Neural crest cell (in vitro differentiated cells): ENCODE results near the gene TBC1D8. TPM values are rescaled to one million over a fixed set of nuclear protein-coding genes. Genes with fewer than 3 reads are reported as not detected.

Source experiments
- DNase-seq: peaks from one replicate; pipeline ENCODE4 v3.0.0; 2021; ENCODE audit warnings: low read depth, mixed read lengths, low spot score
- H3K27ac Mint-ChIP-seq: one replicate; pipeline ENCODE4 v1.8.0; 2021; ENCODE audit warnings: mild to moderate bottlenecking, mixed read lengths; ENCODE audit not compliant: unreplicated experiment
- H3K27me3 Mint-ChIP-seq: 2 replicates; pipeline ENCODE4 v1.8.0; 2021; ENCODE audit warnings: low read depth, mild to moderate bottlenecking, mixed read lengths
- H3K36me3 Mint-ChIP-seq: 2 replicates; pipeline ENCODE4 v1.8.0; 2021; ENCODE audit warnings: low read depth, mild to moderate bottlenecking, mixed read lengths
- H3K4me1 Mint-ChIP-seq: 2 replicates; pipeline ENCODE4 v1.8.0; 2021; ENCODE audit warnings: mixed read lengths
- H3K4me3 Mint-ChIP-seq: one replicate; pipeline ENCODE4 v1.8.0; 2021; ENCODE audit warnings: mild to moderate bottlenecking, mixed read lengths
- H3K9me3 Mint-ChIP-seq: 2 replicates; pipeline ENCODE4 v1.8.0; 2021; ENCODE audit warnings: mixed read lengths
- CTCF ChIP-seq: fragments of 200-600 bp; sonication (generic); conservative IDR thresholded peaks from 2 replicates; pipeline ENCODE4 v1.5.0; 2021; ENCODE audit warnings: antibody characterized with exemption, mild to moderate bottlenecking
- total RNA-seq: library from RNA; stranded (reverse); gene quantifications from 2 replicates; pipeline ENCODE4 v1.2.1, GENCODE V29; 2021

TBC1D8 gene
- total RNA-seq, 1 donor from 2014 or later: 7.8 TPM

- TF ChIP-seq CTCF: no peak
- H3K27ac Mint-ChIP-seq: no peak overlapping the region
- H3K9me3 Mint-ChIP-seq: no peaks in the 10 kb centered on the region
- no peak for DNase-seq
- no peaks in the 10 kb centered on the region for H3K36me3 Mint-ChIP-seq
- no peaks in the 10 kb centered on the region for H3K27me3 Mint-ChIP-seq
- no peak overlapping the region for H3K4me3 Mint-ChIP-seq
- no peaks in the 10 kb centered on the region for H3K4me1 Mint-ChIP-seq
Measured at GRCh38 chr2:100962366-100963025, 188.7 kb downstream of the TBC1D8 start.

- TF ChIP-seq CTCF: no peak
- Mint-ChIP-seq H3K4me3 (no peak overlapping the region), H3K9me3 (no peaks in the 10 kb centered on the region)
Measured at GRCh38 chr2:100960688-100961087, 190.5 kb downstream of the TBC1D8 start.

GRCh38 chr2:100959225-100959880 lies 191.8 kb downstream of the TBC1D8 start:
- Mint-ChIP-seq H3K27me3 (no peaks in the 10 kb centered on the region), H3K4me1 (no peaks in the 10 kb centered on the region), H3K9me3 (no peaks in the 10 kb centered on the region), H3K27ac (no peak overlapping the region), H3K36me3 (no peaks in the 10 kb centered on the region), H3K4me3 (no peak overlapping the region)
- no peak for TF ChIP-seq CTCF
- no peak for DNase-seq

More at GRCh38 chr2:100960688-100961087, 190.5 kb downstream of the TBC1D8 start:
- Mint-ChIP-seq H3K4me1 (no peaks in the 10 kb centered on the region), H3K27ac (no peak overlapping the region), H3K36me3 (no peaks in the 10 kb centered on the region), H3K27me3 (no peaks in the 10 kb centered on the region)
- DNase-seq: no peak

- no peak for TF ChIP-seq CTCF
- Mint-ChIP-seq H3K4me3 (no peak overlapping the region), H3K27ac (no peak overlapping the region)
Measured at GRCh38 chr2:100957996-100958653, 193.1 kb downstream of the TBC1D8 start.

More at GRCh38 chr2:100957996-100958653, 193.1 kb downstream of the TBC1D8 start:
- DNase-seq: no peak
- Mint-ChIP-seq H3K4me1 (no peaks in the 10 kb centered on the region), H3K9me3 (no peaks in the 10 kb centered on the region), H3K36me3 (no peaks in the 10 kb centered on the region), H3K27me3 (no peaks in the 10 kb centered on the region)

Other genes with a start within 250 kb of the TBC1D8 start
- gene RPL31, start 149.1 kb downstream of the TBC1D8 start, total RNA-seq: 1,439 and 1,563 TPM in 2 replicates
- gene CNOT11, start 101.5 kb upstream of the TBC1D8 start, total RNA-seq: 48.2 and 50.4 TPM in 2 replicates
- gene RNF149, start 157.3 kb upstream of the TBC1D8 start, total RNA-seq: 27.2 and 27.4 TPM in 2 replicates
- gene CREG2, start 236.1 kb upstream of the TBC1D8 start, total RNA-seq: 0.63 TPM in 1 of 2 replicates, not detected in the other